ENCODE data around the gene C1QA. TPM values are rescaled to one million over a fixed set of nuclear protein-coding genes. Genes with fewer than 3 reads are reported as not detected.
A peak's percentile ranks its signal among the peaks of the same experiment; 100 is the strongest.

C1QA gene, protein sequence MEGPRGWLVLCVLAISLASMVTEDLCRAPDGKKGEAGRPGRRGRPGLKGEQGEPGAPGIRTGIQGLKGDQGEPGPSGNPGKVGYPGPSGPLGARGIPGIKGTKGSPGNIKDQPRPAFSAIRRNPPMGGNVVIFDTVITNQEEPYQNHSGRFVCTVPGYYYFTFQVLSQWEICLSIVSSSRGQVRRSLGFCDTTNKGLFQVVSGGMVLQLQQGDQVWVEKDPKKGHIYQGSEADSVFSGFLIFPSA
- total RNA-seq (100 to 1,000 TPM in 8 of 9 donors, 10 to 100 TPM in 1; 47.5 to 953 (median 561) TPM), polyA plus RNA-seq (100 to 1,000 TPM in 2 of 3 donors, 10 to 100 TPM in 1; 78.1 to 185 (median 125) TPM)
- long read RNA-seq, donor 1, transcript C1QA-201 (3 exons, 1,143 nt), result major isoform, 6 of 12 reads
- long read RNA-seq, donor 1, partial matches to known transcripts, result 6 of 12 reads
- long read RNA-seq, donor 1, other reads (novel, unspliced or antisense), result 0 of 12 reads
- long read RNA-seq, donor 2, transcript C1QA-201 (3 exons, 1,143 nt), result major isoform, 34 of 40 reads
- long read RNA-seq, donor 2, transcript C1QA-202 (2 exons, 976 nt), result minor isoform, 5 of 40 reads
- long read RNA-seq, donor 2, partial matches to known transcripts, result 0 of 40 reads
- long read RNA-seq, donor 2, other reads (novel, unspliced or antisense), result 0 of 40 reads
- long read RNA-seq, donor 3, partial matches to known transcripts, result 0 of 2 reads
- long read RNA-seq, donor 3, other reads (novel, unspliced or antisense), result 0 of 2 reads
- long read RNA-seq, donor 4, transcript C1QA-201 (3 exons, 1,143 nt), result major isoform, 351 of 446 reads
- long read RNA-seq, donor 4, transcript C1QA-202 (2 exons, 976 nt), result minor isoform, 38 of 446 reads
- long read RNA-seq, donor 4, partial matches to known transcripts, result 32 of 446 reads
- long read RNA-seq, donor 4, other reads (novel, unspliced or antisense), result 25 of 446 reads
- long read RNA-seq, donor 5, transcript C1QA-202 (2 exons, 976 nt), result minor isoform, 23 of 645 reads
- long read RNA-seq, donor 5, transcript C1QA-201 (3 exons, 1,143 nt), result major isoform, 540 of 645 reads
- long read RNA-seq, donor 5, partial matches to known transcripts, result 13 of 645 reads
- long read RNA-seq, donor 5, other reads (novel, unspliced or antisense), result 68 of 645 reads
- long read RNA-seq, donor 6, transcript C1QA-201 (3 exons, 1,143 nt), result major isoform, 244 of 304 reads
- long read RNA-seq, donor 6, transcript C1QA-202 (2 exons, 976 nt), result minor isoform, 22 of 304 reads
- long read RNA-seq, donor 6, partial matches to known transcripts, result 24 of 304 reads
- long read RNA-seq, donor 6, other reads (novel, unspliced or antisense), result 14 of 304 reads
- long read RNA-seq, donor 7, partial matches to known transcripts, result 0 of 4 reads
- long read RNA-seq, donor 7, other reads (novel, unspliced or antisense), result 0 of 4 reads
- long read RNA-seq, donor 8, transcript C1QA-201 (3 exons, 1,143 nt), result major isoform, 19 of 30 reads
- long read RNA-seq, donor 8, partial matches to known transcripts, result 7 of 30 reads
- long read RNA-seq, donor 8, other reads (novel, unspliced or antisense), result 0 of 30 reads
- long read RNA-seq, donor 9, transcript C1QA-201 (3 exons, 1,143 nt), result major isoform, 6 of 19 reads
- long read RNA-seq, donor 9, partial matches to known transcripts, result 11 of 19 reads
- long read RNA-seq, donor 9, other reads (novel, unspliced or antisense), result 0 of 19 reads
- long read RNA-seq, donor 10, transcript C1QA-201 (3 exons, 1,143 nt), result major isoform, 7 of 7 reads
- long read RNA-seq, donor 10, partial matches to known transcripts, result 0 of 7 reads
- long read RNA-seq, donor 10, other reads (novel, unspliced or antisense), result 0 of 7 reads

DNA sequence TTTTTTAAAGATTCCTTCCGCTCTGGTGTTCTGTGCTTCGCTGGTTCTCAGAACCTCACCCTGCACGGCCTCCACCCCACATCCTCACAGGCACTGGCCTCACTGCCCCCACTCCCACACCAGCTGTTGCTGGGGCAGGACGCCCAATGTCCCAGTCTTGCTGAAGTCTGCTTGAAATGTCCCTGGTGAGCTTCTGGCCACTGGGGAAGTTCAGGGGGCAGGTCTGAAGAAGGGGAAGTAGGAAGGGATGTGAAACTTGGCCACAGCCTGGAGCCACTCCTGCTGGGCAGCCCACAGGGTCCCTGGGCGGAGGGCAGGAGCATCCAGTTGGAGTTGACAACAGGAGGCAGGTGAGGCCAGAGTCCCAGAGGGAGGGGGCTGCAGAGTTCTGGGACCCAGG lies at the start of gene C1QA:
TSS of gene C1QA (plus strand) at position 276 of the 400 bp plus-strand sequence. CDS start 989 bp downstream, outside the sequence.
- Histone ChIP-seq H3K4me1 (replicated peaks in 1 of 2) (no peaks in the 10 kb centered on the region), H3K9me3 (replicated peaks in 1 of 3) (no peaks in the 10 kb centered on the region), H3K27me3 (no peaks in the 10 kb centered on the region), H3K4me3 (peak within 1 kb of the TSS in 1 of 4 donors; percentile 43), H3K27ac (peak within 1 kb of the TSS in 1 of 5 donors; percentile 63), H3K36me3 (replicated peaks in 1 of 2) (no peaks in the 10 kb centered on the region)
- DNase-seq, result peak; percentile 49 to 85 (median 68)
- WGBS, 4 donors, result 44 to 60% (median 55%) methylated on average over 5 of the region's 5 CpGs
- TF ChIP-seq, protein P1, sequence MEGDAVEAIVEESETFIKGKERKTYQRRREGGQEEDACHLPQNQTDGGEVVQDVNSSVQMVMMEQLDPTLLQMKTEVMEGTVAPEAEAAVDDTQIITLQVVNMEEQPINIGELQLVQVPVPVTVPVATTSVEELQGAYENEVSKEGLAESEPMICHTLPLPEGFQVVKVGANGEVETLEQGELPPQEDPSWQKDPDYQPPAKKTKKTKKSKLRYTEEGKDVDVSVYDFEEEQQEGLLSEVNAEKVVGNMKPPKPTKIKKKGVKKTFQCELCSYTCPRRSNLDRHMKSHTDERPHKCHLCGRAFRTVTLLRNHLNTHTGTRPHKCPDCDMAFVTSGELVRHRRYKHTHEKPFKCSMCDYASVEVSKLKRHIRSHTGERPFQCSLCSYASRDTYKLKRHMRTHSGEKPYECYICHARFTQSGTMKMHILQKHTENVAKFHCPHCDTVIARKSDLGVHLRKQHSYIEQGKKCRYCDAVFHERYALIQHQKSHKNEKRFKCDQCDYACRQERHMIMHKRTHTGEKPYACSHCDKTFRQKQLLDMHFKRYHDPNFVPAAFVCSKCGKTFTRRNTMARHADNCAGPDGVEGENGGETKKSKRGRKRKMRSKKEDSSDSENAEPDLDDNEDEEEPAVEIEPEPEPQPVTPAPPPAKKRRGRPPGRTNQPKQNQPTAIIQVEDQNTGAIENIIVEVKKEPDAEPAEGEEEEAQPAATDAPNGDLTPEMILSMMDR (IDR thresholded peaks at IDR 0.05), result no peak
- peak in 1 of 2 donors; percentile 11 for TF ChIP-seq POLR2A (IDR thresholded peaks at IDR 0.05)
- intact Hi-C loops (cut with DNase I), result no loop called here

DNA sequence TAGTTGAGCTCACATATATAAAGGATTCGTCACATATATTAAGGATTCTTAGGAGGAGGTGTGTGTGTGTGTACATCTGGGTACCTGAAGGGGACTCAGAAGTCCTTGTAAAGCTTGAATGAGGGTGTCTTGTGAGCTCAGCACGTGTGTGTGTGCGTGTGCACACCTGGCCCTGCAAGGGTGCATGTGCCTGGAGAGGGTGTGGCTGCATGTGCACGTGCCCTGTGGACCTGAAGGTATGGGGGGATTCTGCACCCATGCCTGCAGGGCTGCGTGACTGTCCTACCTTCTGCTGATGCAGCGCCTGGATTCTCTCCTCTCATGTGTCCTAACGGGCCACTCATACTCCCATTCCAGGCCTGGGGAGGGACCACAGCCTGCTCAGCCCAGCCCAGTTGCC lies 49.2 kb upstream of the C1QA start:
- Histone ChIP-seq H3K27ac (no peak overlapping the region), H3K9me3 (replicated peaks in 1 of 3) (no peaks in the 10 kb centered on the region), H3K4me1 (replicated peaks in 1 of 2) (peaks cover 0 to 14% of the 10 kb centered on the region in 2 donors), H3K4me3 (no peak overlapping the region), H3K27me3 (no peaks in the 10 kb centered on the region), H3K36me3 (replicated peaks in 1 of 2) (no peaks in the 10 kb centered on the region)
- DNase-seq, result no peak
- no peak for TF ChIP-seq POLR2A (IDR thresholded peaks at IDR 0.05)
- TF ChIP-seq, protein P1 (IDR thresholded peaks at IDR 0.05), result no peak
- WGBS, 4 donors, result 76 to 86% (median 80%) methylated on average over 5 to 7 of the region's 7 CpGs
- intact Hi-C loops (cut with DNase I), result no loop called here

DNA sequence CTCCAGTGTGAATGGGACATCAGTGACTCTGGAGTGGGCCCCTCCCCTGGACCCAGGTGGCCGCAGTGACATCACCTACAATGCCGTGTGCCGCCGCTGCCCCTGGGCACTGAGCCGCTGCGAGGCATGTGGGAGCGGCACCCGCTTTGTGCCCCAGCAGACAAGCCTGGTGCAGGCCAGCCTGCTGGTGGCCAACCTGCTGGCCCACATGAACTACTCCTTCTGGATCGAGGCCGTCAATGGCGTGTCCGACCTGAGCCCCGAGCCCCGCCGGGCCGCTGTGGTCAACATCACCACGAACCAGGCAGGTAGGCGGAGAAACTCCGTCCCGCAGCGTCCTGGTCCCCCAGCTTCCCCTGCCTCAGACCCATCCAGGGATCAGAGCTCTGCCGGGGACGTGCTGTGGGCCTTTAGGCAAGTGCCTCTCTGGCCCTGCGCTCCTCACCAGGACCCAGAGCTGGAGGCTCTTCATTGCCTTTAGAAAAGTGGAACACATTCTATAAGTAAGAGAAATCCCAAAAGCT lies 47.5 kb upstream of the C1QA start:
- TF ChIP-seq POLR2A (IDR thresholded peaks at IDR 0.05), result no peak
- TF ChIP-seq, protein P1 (IDR thresholded peaks at IDR 0.05), result no peak
- intact Hi-C loops (cut with DNase I), result no loop called here
- H3K9me3 ChIP-seq (replicated peaks in 1 of 3), result no peaks in the 10 kb centered on the region
- peaks cover 0 to 4% of the 10 kb centered on the region in 2 donors for H3K4me1 ChIP-seq (replicated peaks in 1 of 2)
- no peaks in the 10 kb centered on the region for H3K36me3 ChIP-seq (replicated peaks in 1 of 2)
- no peak for DNase-seq
- no peak overlapping the region for H3K4me3 ChIP-seq
- H3K27me3 ChIP-seq, result peaks cover 5% of the 10 kb centered on the region
- 75 to 97% (median 89%) methylated on average over 3 to 24 of the region's 24 CpGs for WGBS, 4 donors
- no peak overlapping the region for H3K27ac ChIP-seq

All from adrenal gland (tissue), 19 donors.